Central memory CD8-positive, alpha-beta T cell (primary cell): ENCODE data around the gene SLX9.

ENCODE experiments used
- ATAC-seq: fragments of 150-1000 bp; cut with Tn5 transposase; replicated peaks from 2 replicates; pipeline ENCODE4 v1.10.0; 2022; ENCODE audit warnings: mild to moderate bottlenecking, moderate FRiP score, moderate number of reproducible peaks; ENCODE audit not compliant: poor library complexity, severe bottlenecking; ENCODE audit errors: extremely low read depth
- DNase-seq, 2 donors: peaks; one replicate each; pipeline ENCODE4 v3.0.0; 2021; ENCODE audit warnings: low spot score in 2 of 2
- H3K27ac Mint-ChIP-seq: one replicate; pipeline ENCODE4 v1.8.0; 2022; ENCODE audit warnings: low read depth, mild to moderate bottlenecking, moderate library complexity, mixed read lengths
- H3K27me3 Mint-ChIP-seq: one replicate; pipeline ENCODE4 v1.8.0; 2022; ENCODE audit warnings: mixed read lengths
- H3K36me3 Mint-ChIP-seq: one replicate; pipeline ENCODE4 v1.8.0; 2022; ENCODE audit warnings: mild to moderate bottlenecking, moderate library complexity, mixed read lengths; ENCODE audit not compliant: insufficient read depth
- H3K4me1 Mint-ChIP-seq: one replicate; pipeline ENCODE4 v1.8.0; 2022; ENCODE audit warnings: mixed read lengths
- H3K4me3 Mint-ChIP-seq: one replicate; pipeline ENCODE4 v1.8.0; 2022; ENCODE audit warnings: mild to moderate bottlenecking, moderate library complexity, mixed read lengths
- H3K9me3 Mint-ChIP-seq: one replicate; pipeline ENCODE4 v1.8.0; 2022; ENCODE audit warnings: mixed read lengths

SLX9 gene

GRCh38 chr21:44943005-44943685 lies 3.3 kb downstream of the SLX9 start:
- Mint-ChIP-seq H3K4me3 (no peak overlapping the region), H3K36me3 (peaks cover 11% of the 10 kb centered on the region), H3K9me3 (no peaks in the 10 kb centered on the region), H3K4me1 (peaks cover 59% of the 10 kb centered on the region), H3K27me3 (no peaks in the 10 kb centered on the region), H3K27ac (no peak overlapping the region)
- DNase-seq (no peak), ATAC-seq (no peak)

- H3K4me1 Mint-ChIP-seq = peaks cover 55% of the 10 kb centered on the region
- no peaks in the 10 kb centered on the region for H3K27me3 Mint-ChIP-seq
- H3K4me3 Mint-ChIP-seq = no peak overlapping the region
- H3K36me3 Mint-ChIP-seq = peaks cover 9% of the 10 kb centered on the region
- H3K27ac Mint-ChIP-seq = no peak overlapping the region
- DNase-seq (no peak), ATAC-seq (no peak)
- H3K9me3 Mint-ChIP-seq = no peaks in the 10 kb centered on the region
These were observed 4.1 kb downstream of the SLX9 start for GRCh38 chr21:44943686-44944550.

GRCh38 chr21:44944596-44944995 lies 4.8 kb downstream of the SLX9 start:
- Mint-ChIP-seq H3K27ac (no peak overlapping the region), H3K27me3 (no peaks in the 10 kb centered on the region), H3K4me1 (peaks cover 48% of the 10 kb centered on the region), H3K4me3 (no peak overlapping the region), H3K9me3 (no peaks in the 10 kb centered on the region), H3K36me3 (peaks cover 9% of the 10 kb centered on the region)
- ATAC-seq (no peak), DNase-seq (no peak)

GRCh38 chr21:44946254-44947041 lies 6.6 kb downstream of the SLX9 start:
- DNase-seq = no peak
- H3K27me3 Mint-ChIP-seq = no peaks in the 10 kb centered on the region
- H3K36me3 Mint-ChIP-seq = peaks cover 13% of the 10 kb centered on the region
- no peak overlapping the region for H3K27ac Mint-ChIP-seq
- H3K4me1 Mint-ChIP-seq = peaks cover 35% of the 10 kb centered on the region
- no peaks in the 10 kb centered on the region for H3K9me3 Mint-ChIP-seq
- H3K4me3 Mint-ChIP-seq = no peak overlapping the region
- ATAC-seq = no peak

- no peak for ATAC-seq
- Mint-ChIP-seq H3K4me3 (no peak overlapping the region), H3K27ac (no peak overlapping the region), H3K36me3 (peaks cover 12% of the 10 kb centered on the region), H3K9me3 (no peaks in the 10 kb centered on the region), H3K27me3 (no peaks in the 10 kb centered on the region), H3K4me1 (peaks cover 26% of the 10 kb centered on the region)
- no peak for DNase-seq
These were observed 7.5 kb downstream of the SLX9 start for GRCh38 chr21:44947111-44947929.

- H3K4me1 Mint-ChIP-seq = peaks cover 26% of the 10 kb centered on the region
These were observed 8.1 kb downstream of the SLX9 start for GRCh38 chr21:44947930-44948331.

GRCh38 chr21:44948426-44949120 lies 8.7 kb downstream of the SLX9 start:
- Mint-ChIP-seq H3K27ac (no peak overlapping the region), H3K27me3 (no peaks in the 10 kb centered on the region), H3K36me3 (peaks cover 14% of the 10 kb centered on the region), H3K4me1 (peaks cover 22% of the 10 kb centered on the region), H3K9me3 (no peaks in the 10 kb centered on the region), H3K4me3 (no peak overlapping the region)
- no peak for ATAC-seq
- DNase-seq = no peak

More at GRCh38 chr21:44947930-44948331, 8.1 kb downstream of the SLX9 start:
- Mint-ChIP-seq H3K27me3 (no peaks in the 10 kb centered on the region), H3K4me3 (no peak overlapping the region), H3K36me3 (peaks cover 14% of the 10 kb centered on the region), H3K27ac (no peak overlapping the region), H3K9me3 (no peaks in the 10 kb centered on the region)
- no peak for ATAC-seq
- DNase-seq = no peak

- DNase-seq = no peak
- peaks cover 28% of the 10 kb centered on the region for H3K4me1 Mint-ChIP-seq
- peaks cover 11% of the 10 kb centered on the region for H3K36me3 Mint-ChIP-seq
- no peaks in the 10 kb centered on the region for H3K9me3 Mint-ChIP-seq
- no peak for ATAC-seq
- no peaks in the 10 kb centered on the region for H3K27me3 Mint-ChIP-seq
- no peak overlapping the region for H3K27ac Mint-ChIP-seq
- no peak overlapping the region for H3K4me3 Mint-ChIP-seq
These were observed 9.4 kb downstream of the SLX9 start for GRCh38 chr21:44949161-44949778.

- H3K27me3 Mint-ChIP-seq = no peaks in the 10 kb centered on the region
- DNase-seq (peak; percentile 62 to 78), ATAC-seq (peak; percentile 78)
- no peak overlapping the region for H3K4me3 Mint-ChIP-seq
- H3K9me3 Mint-ChIP-seq = no peaks in the 10 kb centered on the region
- no peak overlapping the region for H3K27ac Mint-ChIP-seq
- peaks cover 28% of the 10 kb centered on the region for H3K4me1 Mint-ChIP-seq
- peaks cover 8% of the 10 kb centered on the region for H3K36me3 Mint-ChIP-seq
These were observed 10.0 kb downstream of the SLX9 start for GRCh38 chr21:44949779-44950198.

- no peak for ATAC-seq
- Mint-ChIP-seq H3K27ac (no peak overlapping the region), H3K36me3 (peaks cover 6% of the 10 kb centered on the region), H3K27me3 (no peaks in the 10 kb centered on the region), H3K4me1 (peaks cover 26% of the 10 kb centered on the region), H3K4me3 (no peak overlapping the region), H3K9me3 (no peaks in the 10 kb centered on the region)
- DNase-seq = no peak
These were observed 10.5 kb downstream of the SLX9 start for GRCh38 chr21:44950351-44950750.

- peaks cover 8% of the 10 kb centered on the region for H3K36me3 Mint-ChIP-seq
- H3K27me3 Mint-ChIP-seq = no peaks in the 10 kb centered on the region
- no peaks in the 10 kb centered on the region for H3K9me3 Mint-ChIP-seq
- DNase-seq (no peak), ATAC-seq (no peak)
- H3K4me3 Mint-ChIP-seq = no peak overlapping the region
- H3K27ac Mint-ChIP-seq = no peak overlapping the region
- peaks cover 19% of the 10 kb centered on the region for H3K4me1 Mint-ChIP-seq
These were observed 11.5 kb downstream of the SLX9 start for GRCh38 chr21:44951186-44951915.
